22Rv1 (cell line): Measurements from ENCODE around the gene PLD6.

ENCODE experiments used
- CTCF ChIP-seq: fragments of 450-650 bp; IDR thresholded peaks from 2 replicates; pipeline ENCODE4 v1.5.1; 2017; ENCODE audit warnings: mild to moderate bottlenecking
- ZFX ChIP-seq: fragments of 450-650 bp; IDR thresholded peaks from 2 replicates; pipeline ENCODE4 v1.6.1; 2017; ENCODE audit warnings: antibody characterized with exemption, borderline replicate concordance

- TF ChIP-seq CTCF = no peak
- no peak for TF ChIP-seq ZFX
These were observed 40.7 kb upstream of the PLD6 start for GRCh38 chr17:17246879-17247278.
